Daoy (cell line): ENCODE results near the gene ZNF778. TPM values are rescaled to one million over a fixed set of nuclear protein-coding genes. Genes with fewer than 3 reads are reported as not detected.

Experiments
- DNase-seq: peaks from one replicate; pipeline ENCODE4 v3.0.0-alpha.2; 2015; ENCODE audit warnings: low read depth
- total RNA-seq: library from RNA; depleted of rRNA; stranded (reverse); fragments of >200 nt; shearing (Covaris generic); gene quantifications from 2 replicates; pipeline ENCODE4 v1.2.3, GENCODE V29; 2014; rRNA removed

ZNF778 gene
- total RNA-seq, 1 experiment from 2014 or later, result 3.4 TPM

- no peak for DNase-seq
Observed at GRCh38 chr16:89275837-89276720, 58.6 kb downstream of the ZNF778 start.

- no peak for DNase-seq
Observed at GRCh38 chr16:89277049-89277448, 59.5 kb downstream of the ZNF778 start.

DNA sequence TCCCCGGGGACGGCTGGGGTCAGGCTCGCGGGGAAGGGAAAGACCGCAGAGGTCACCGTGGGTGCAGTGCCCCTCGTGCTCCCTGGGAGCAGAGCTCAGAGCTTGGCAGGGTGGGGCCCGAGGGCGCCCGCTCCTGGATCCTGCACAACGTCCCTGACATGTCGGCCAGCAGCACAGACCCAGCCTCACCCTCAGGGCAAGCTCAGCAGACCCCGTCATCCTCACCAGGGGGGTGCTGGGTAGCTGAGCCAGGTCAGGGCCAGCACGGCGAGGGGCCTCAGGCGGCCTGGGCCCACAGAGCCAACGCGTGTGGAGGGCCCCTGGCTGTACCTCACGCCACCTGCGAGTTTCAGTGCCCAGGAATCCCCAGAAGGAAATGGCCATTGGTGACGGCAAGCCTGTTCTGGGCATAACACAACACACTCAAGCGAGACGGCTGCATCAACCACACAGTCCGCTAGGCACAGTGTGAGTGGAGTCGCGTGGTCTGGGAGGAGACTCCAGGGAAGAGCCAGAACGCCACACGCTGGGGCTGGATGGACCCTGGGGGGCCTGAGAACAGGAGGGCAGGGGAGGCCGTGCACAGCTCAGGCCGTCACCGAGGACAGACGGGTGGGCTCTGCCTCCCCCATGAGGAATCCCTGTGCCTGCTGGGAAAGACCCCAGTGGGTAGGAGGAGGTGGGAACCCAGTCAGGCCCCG lies 60.3 kb downstream of the ZNF778 start:
- no peak for DNase-seq

DNA sequence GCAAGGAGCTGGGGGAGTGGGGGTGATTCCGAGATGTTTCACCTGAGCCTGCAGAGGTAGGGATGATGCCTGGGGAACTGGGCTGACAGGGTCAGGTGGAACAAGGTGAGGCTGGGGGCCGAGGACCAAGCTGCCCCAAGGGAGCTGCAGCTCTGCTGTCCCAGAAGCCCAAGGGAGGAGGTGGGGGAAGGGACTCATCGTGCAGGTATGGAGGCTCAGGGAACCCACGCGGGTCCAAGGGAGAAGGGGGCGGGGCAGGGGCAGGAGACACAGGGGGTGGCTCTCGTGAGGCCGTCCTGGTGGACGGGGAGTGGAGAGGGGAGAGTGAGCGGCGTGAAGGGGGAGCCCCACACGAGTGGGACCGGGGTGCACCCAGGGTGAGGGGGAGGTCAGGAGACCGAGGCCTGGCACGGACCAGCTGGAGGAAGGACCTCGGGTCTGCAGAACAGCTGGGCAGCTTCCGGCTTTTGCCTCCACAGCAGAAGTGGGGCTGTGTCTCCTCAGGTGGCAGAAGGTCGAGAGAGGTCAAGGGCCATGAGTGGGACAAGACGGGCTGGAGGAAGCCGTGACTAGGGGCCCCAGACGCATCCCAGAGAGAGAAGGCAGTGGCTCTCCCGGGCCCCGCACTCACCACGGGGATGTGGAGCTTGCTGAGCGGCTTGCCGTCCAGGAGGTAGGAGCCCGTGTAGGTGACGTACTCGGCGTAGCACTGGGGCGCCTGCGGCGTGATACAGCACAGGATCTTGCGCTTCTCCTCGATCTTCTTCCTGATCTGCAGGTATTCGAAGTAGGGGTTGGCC lies 61.1 kb downstream of the ZNF778 start:
- DNase-seq, result no peak

DNA sequence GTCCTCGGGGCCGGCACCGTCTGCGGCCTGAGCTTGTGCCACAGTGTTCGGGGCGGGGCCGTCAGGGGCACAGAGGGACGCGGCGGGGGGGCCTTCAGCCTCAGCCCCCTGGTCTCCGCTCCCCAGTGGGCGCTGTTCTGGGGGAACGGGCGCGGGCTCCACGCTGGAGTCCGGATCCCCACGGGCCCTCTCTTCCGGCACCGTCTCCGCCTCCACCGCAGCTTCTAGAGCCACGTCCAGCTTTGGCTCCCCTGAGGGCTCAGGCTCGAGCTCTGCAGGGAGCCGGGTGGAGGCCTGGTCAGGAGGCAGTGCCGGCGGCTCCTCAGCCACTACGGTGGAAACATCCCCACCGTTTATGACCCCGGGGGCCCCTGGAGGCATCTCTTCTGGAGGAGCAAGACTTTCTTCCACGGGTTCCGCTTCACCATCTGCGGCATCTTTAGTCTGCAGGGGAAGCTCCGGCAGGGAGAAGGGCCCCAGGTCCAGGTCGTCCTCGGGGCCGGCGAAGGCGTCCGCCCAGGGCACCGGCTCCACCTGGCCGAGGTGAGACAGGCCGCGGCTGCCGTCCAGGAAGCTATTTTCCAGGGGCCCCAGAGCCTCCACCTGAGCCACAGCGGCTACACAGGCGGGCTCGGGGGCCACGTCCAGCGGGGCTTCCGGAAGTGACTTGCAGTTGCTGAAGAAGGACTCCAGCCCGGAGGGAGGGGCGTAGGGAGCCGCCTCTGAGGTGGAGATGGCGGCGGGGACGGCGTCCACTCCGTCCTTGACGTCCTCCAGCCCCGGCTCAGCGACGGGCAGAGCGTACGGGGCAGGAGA lies 62.4 kb downstream of the ZNF778 start:
- DNase-seq, result no peak

GRCh38 chr16:89280546-89281188 lies 63.2 kb downstream of the ZNF778 start:
- DNase-seq, result no peak

- no peak for DNase-seq
Observed at GRCh38 chr16:89281189-89281577, 63.7 kb downstream of the ZNF778 start.

DNA sequence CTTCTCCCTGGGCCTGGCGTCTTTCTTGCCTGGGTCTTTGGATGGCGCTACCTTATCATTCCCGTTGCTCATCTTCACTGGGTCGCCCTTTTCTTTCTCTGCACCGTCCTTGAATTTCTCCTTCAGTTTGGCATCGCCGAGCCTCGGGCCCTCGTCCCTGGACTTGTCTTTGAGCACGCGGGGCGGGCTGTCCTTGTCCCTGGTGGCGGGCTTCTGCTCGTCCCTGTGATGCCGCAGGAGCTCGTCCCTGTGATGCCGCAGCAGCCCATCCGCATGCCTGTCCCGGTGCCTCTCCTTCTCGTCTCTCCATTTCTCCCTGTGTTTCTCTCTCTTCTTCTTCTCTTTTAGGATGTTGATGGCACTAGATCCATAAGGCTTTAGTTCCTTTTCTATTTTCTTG lies 64.3 kb downstream of the ZNF778 start:
- DNase-seq, result no peak

DNA sequence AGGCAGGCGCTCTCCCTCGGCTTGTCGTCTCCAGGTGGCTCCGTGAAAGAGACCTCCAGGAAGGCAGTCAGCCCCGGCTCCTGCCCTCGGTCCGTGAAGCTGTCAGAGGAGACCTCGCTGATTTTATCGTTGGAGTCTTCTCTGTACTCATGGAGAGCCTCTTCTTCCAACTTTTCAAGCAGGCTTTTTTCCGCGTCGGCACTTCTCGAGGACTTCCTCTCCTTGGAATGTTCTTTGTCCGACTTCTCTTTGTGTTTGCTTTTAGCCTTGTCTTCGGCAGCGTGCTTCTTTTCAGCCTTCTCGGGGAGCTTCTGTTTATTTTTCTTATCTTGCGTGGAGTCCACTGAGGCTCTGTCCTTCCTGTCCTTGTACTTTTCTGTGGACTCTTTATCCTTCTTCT lies 65.0 kb downstream of the ZNF778 start:
- no peak for DNase-seq

DNA sequence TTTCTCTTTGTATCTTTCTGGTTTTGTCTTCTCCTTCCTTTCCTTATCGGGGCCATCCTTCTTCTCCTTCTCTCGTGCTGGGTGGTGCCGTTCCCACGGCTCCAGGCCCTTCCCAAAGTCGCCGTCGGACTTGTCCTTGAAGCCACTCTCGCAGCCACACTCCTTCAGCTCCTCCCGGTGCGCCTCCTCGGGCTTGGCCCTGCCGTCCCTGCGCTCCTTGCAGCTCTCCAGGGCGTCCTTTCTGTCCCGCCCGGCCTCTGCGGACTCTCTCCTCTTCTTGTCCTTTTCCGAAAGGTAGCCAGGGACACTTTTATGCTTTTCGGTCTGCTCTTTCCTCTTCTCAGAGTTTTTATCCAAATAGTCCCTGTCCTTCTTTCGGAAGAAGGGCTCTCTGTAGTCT lies 65.9 kb downstream of the ZNF778 start:
- no peak for DNase-seq

GRCh38 chr16:89285381-89285780 lies 67.9 kb downstream of the ZNF778 start:
- DNase-seq, result no peak

DNA sequence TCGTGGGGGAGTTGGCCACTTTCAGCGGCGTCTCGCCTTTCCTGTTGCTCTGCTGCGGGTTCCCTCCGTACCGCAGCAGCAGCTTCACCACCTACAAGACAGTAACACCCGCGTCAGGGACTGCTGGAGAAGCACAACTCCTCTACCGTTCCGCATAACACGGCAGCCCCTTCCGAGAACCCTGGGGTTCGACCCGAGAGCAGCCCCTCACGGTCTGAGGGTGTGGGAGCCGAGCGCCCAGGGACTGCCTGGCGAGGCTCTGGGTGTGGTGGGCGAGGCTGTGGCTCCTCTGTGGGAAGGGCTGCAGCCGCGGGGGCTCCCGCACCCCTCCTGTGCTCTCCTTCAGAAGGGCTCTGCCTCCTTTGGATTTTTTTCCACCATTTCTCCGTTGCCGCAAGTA lies 68.6 kb downstream of the ZNF778 start:
- no peak for DNase-seq

Other genes starting within 250 kb of the ZNF778 start
- not detected in 2 replicates for gene CBFA2T3, start 240.5 kb upstream of the ZNF778 start, total RNA-seq
- gene ACSF3, start 123.9 kb upstream of the ZNF778 start, total RNA-seq, result 13.1 and 13.4 TPM in 2 replicates
- gene CDH15, start 46.0 kb upstream of the ZNF778 start, total RNA-seq, result not detected in 2 replicates
- not detected in 2 replicates for gene SLC22A31, start 17.2 kb upstream of the ZNF778 start, total RNA-seq